Osteoblast (primary cell): ENCODE results near the gene PLEKHG3. TPM values are rescaled to one million over a fixed set of nuclear protein-coding genes. Genes with fewer than 3 reads are reported as not detected.

Experiments used
- DNase-seq: peaks from one replicate; pipeline ENCODE4 v3.0.0; 2011; ENCODE audit warnings: low spot score, mixed read lengths; ENCODE audit not compliant: insufficient read length; ENCODE audit errors: missing footprints
- H2AFZ ChIP-seq: 2 replicates; pipeline ENCODE4 v1.6.0; 2011; ENCODE audit warnings: mild to moderate bottlenecking, low read length
- H3K27ac ChIP-seq: 2 replicates; pipeline ENCODE4 v1.5.1; 2011; ENCODE audit warnings: mild to moderate bottlenecking, low read depth, low read length, moderate library complexity
- H3K27me3 ChIP-seq: 2 replicates; pipeline ENCODE4 v1.6.0; 2012; ENCODE audit warnings: mild to moderate bottlenecking, control low read depth, inconsistent platforms, low read length, moderate library complexity; ENCODE audit not compliant: insufficient read depth
- H3K36me3 ChIP-seq: 2 replicates; pipeline ENCODE4 v1.5.1; 2011; ENCODE audit warnings: mild to moderate bottlenecking, low read length, control low read depth, moderate library complexity; ENCODE audit not compliant: insufficient read depth
- H3K4me1 ChIP-seq: 2 replicates; pipeline ENCODE4 v1.5.1; 2011; ENCODE audit warnings: mild to moderate bottlenecking, low read length, control low read depth, moderate library complexity; ENCODE audit not compliant: insufficient read depth
- H3K4me2 ChIP-seq: 2 replicates; pipeline ENCODE4 v1.6.0; 2011; ENCODE audit warnings: mild to moderate bottlenecking, low read length; ENCODE audit not compliant: insufficient read depth
- H3K4me3 ChIP-seq: fragments of 200-600 bp; sonication (generic); 3 replicates; pipeline ENCODE4 v1.5.1; 2012; ENCODE audit warnings: mild to moderate bottlenecking, low read length, inconsistent platforms; ENCODE audit not compliant: insufficient read depth
- H3K79me2 ChIP-seq: 2 replicates; pipeline ENCODE4 v1.6.0; 2012; ENCODE audit warnings: mild to moderate bottlenecking, low read length, control low read depth, inconsistent platforms; ENCODE audit not compliant: insufficient read depth
- H3K9me3 ChIP-seq: 2 replicates; pipeline ENCODE4 v1.5.1; 2011; ENCODE audit warnings: low read depth, low read length, control low read depth
- H4K20me1 ChIP-seq: 2 replicates; pipeline ENCODE4 v1.6.0; 2012; ENCODE audit warnings: mild to moderate bottlenecking, low read length, control low read depth; ENCODE audit not compliant: insufficient read depth
- CTCF ChIP-seq: IDR thresholded peaks from 2 replicates; pipeline ENCODE4 v1.5.1; 2011; ENCODE audit warnings: mild to moderate bottlenecking, low read depth, low read length, moderate library complexity; ENCODE audit errors: extremely low read depth
- total RNA-seq: library from RNA; depleted of rRNA; stranded (reverse); fragments of >200 nt; gene quantifications from 2 replicates; pipeline ENCODE4 v1.2.3, GENCODE V29; 2012

PLEKHG3 gene
- total RNA-seq, 1 donor, result 5.4 TPM

GRCh38 chr14:64707661-64708060 is 3.4 kb downstream of the PLEKHG3 start:
- no peak for TF ChIP-seq CTCF
- H2AFZ ChIP-seq, result no peak overlapping the region
- H3K4me1 ChIP-seq, result peaks cover 22% of the 10 kb centered on the region
- H3K9me3 ChIP-seq, result no peaks in the 10 kb centered on the region
- H3K79me2 ChIP-seq, result peaks cover 18% of the 10 kb centered on the region
- H3K27ac ChIP-seq, result no peak overlapping the region
- no peaks in the 10 kb centered on the region for H4K20me1 ChIP-seq
- peak overlapping the region; percentile 41 for H3K4me2 ChIP-seq
- no peaks in the 10 kb centered on the region for H3K36me3 ChIP-seq
- H3K27me3 ChIP-seq, result peaks cover 4% of the 10 kb centered on the region
- DNase-seq, result peak; percentile 92
- no peak overlapping the region for H3K4me3 ChIP-seq

GRCh38 chr14:64708148-64709004 is 4.2 kb downstream of the PLEKHG3 start:
- Histone ChIP-seq H3K4me2 (peak overlapping the region; percentile 41), H3K4me3 (peak overlapping the region; percentile 45), H4K20me1 (no peaks in the 10 kb centered on the region), H3K27ac (no peak overlapping the region), H3K27me3 (no peaks in the 10 kb centered on the region), H3K9me3 (no peaks in the 10 kb centered on the region), H2AFZ (peak overlapping the region; percentile 32), H3K4me1 (peaks cover 22% of the 10 kb centered on the region), H3K79me2 (peaks cover 22% of the 10 kb centered on the region), H3K36me3 (no peaks in the 10 kb centered on the region)
- TF ChIP-seq CTCF, result no peak
- no peak for DNase-seq

- Histone ChIP-seq H3K4me1 (peaks cover 18% of the 10 kb centered on the region), H3K9me3 (no peaks in the 10 kb centered on the region), H3K27me3 (no peaks in the 10 kb centered on the region), H3K4me2 (no peak overlapping the region), H3K27ac (no peak overlapping the region), H4K20me1 (no peaks in the 10 kb centered on the region), H3K4me3 (no peak overlapping the region), H3K36me3 (no peaks in the 10 kb centered on the region), H3K79me2 (peaks cover 23% of the 10 kb centered on the region), H2AFZ (peak overlapping the region; percentile 32)
- no peak for DNase-seq
- TF ChIP-seq CTCF, result no peak
Observed at GRCh38 chr14:64709126-64709525, 4.9 kb downstream of the PLEKHG3 start.

- Histone ChIP-seq H4K20me1 (no peaks in the 10 kb centered on the region), H3K27ac (no peak overlapping the region), H3K9me3 (no peaks in the 10 kb centered on the region), H3K4me2 (no peak overlapping the region), H2AFZ (no peak overlapping the region), H3K27me3 (no peaks in the 10 kb centered on the region), H3K4me3 (no peak overlapping the region), H3K4me1 (peaks cover 15% of the 10 kb centered on the region), H3K79me2 (peaks cover 24% of the 10 kb centered on the region), H3K36me3 (no peaks in the 10 kb centered on the region)
- TF ChIP-seq CTCF, result no peak
- no peak for DNase-seq
Observed at GRCh38 chr14:64711039-64711438, 6.8 kb downstream of the PLEKHG3 start.
